Esophagus muscularis mucosa (tissue), 4 donors: Measurements from ENCODE around the gene CDC25B. TPM values are rescaled to one million over a fixed set of nuclear protein-coding genes. Genes with fewer than 3 reads are reported as not detected.

Experiments used
- DNase-seq: peaks from one replicate; pipeline ENCODE4 v3.0.0-alpha.2; 2017; ENCODE audit errors: extremely low spot score
- H3K27ac ChIP-seq, 4 donors: fragments of 200-600 bp; sonication (generic); replicated peaks in 1 of 4; 1 replicate in 3 of 4; 2 replicates in 1 of 4; pipeline ENCODE4 v1.5.1; 2016 to 2019; ENCODE audit warnings: mild to moderate bottlenecking in 1 of 4
- H3K27me3 ChIP-seq, 4 donors: fragments of 200-600 bp; sonication (generic); one replicate each; pipeline versions ENCODE4 v1.5.1 to v1.6.0; 2016 to 2019
- H3K36me3 ChIP-seq, 4 donors: fragments of 200-600 bp; sonication (generic); one replicate each; pipeline ENCODE4 v1.5.1; 2016 to 2019
- H3K4me1 ChIP-seq, 4 donors: fragments of 200-600 bp; sonication (generic); one replicate each; pipeline ENCODE4 v1.5.1; 2016 to 2019
- H3K4me3 ChIP-seq, 4 donors: fragments of 200-600 bp; sonication (generic); 1 replicate in 2 of 4; 2 replicates in 2 of 4; pipeline ENCODE4 v1.5.1; 2016 to 2019; ENCODE audit warnings: mild to moderate bottlenecking in 4 of 4, moderate library complexity in 1 of 4
- H3K9me3 ChIP-seq, 4 donors: fragments of 200-600 bp; sonication (generic); 1 replicate in 3 of 4; 2 replicates in 1 of 4; pipeline ENCODE4 v1.5.1; 2016 to 2019
- EP300 ChIP-seq: sonication (generic); formaldehyde crosslinking; IDR thresholded peaks from one replicate; pipeline ENCODE4 v1.6.1; 2017; ENCODE audit warnings: antibody characterized with exemption
- POLR2A ChIP-seq: fragments of 450-650 bp; IDR thresholded peaks from one replicate; pipeline ENCODE4 v1.6.1; 2017; ENCODE audit warnings: antibody characterized with exemption, moderate library complexity, mild to moderate bottlenecking, low read depth
- POLR2AphosphoS5 ChIP-seq, 2 donors: sonication (generic); formaldehyde crosslinking; IDR thresholded peaks; one replicate each; pipeline ENCODE4 v1.6.1; 2017; ENCODE audit warnings: antibody characterized with exemption in 2 of 2
- WGBS: methylation state at CpG from one replicate; pipeline ENCODE4 v1.1.5; 2018; 5-methylcytosine and 5-hydroxymethylcytosine counted together
- intact Hi-C: fragments of 100-400 bp; cut with DNase I; formaldehyde crosslinking; loops from one replicate; pipeline ENCODE4 v1.15.1; 2023
- total RNA-seq, 4 donors: library from RNA; depleted of rRNA; stranded (reverse); fragments of >200 nt; gene quantifications; one replicate each; pipeline versions ENCODE4 v1.1.0 to v1.2.1, GENCODE V29; 2016
- TF ChIP-seq, protein P1 (sequence below), 3 experiments: fragments of 200-600 bp in 2 of 3; fragments of 450-650 bp in 1 of 3; sonication (generic) in 2 of 3; IDR thresholded peaks; one replicate each; pipeline ENCODE4 v1.5.1; 2017 to 2019; ENCODE audit warnings: antibody characterized with exemption in 3 of 3, mild to moderate bottlenecking in 2 of 3, moderate library complexity in 1 of 3

Gene CDC25B
- total RNA-seq, 4 donors from 2014 or later = 29.9 to 43.1 (median 35.6) TPM

DNA sequence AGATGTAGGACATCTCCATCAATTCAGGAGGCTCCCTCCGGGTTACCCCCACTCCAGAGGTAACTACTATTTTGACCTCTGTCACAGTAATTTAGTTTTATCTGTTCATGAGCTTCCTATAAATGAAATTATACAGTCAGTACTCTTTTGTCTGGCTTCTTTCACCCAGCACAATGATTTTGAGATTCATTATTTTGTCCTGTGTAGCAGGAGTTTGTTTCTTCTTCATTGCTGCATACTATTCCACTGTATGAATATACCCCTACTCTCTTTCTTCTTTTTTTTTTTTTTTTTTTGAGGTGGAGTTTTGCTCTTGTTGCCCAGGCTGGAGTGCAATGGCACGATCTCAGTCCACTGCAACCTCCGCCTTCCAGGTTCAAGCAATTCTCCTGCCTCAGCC lies 12.4 kb downstream of the CDC25B start:
- intact Hi-C loops = no loop called here
- Histone ChIP-seq H3K9me3 (peaks cover 0 to 5% (median 0%) of the 10 kb centered on the region in 4 donors), H3K27ac (peak overlapping the region; percentile 89 to 97 (median 94)), H3K4me1 (peaks cover 64 to 93% (median 85%) of the 10 kb centered on the region in 4 donors), H3K36me3 (peaks cover 13 to 25% (median 21%) of the 10 kb centered on the region in 4 donors), H3K27me3 (no peaks in the 10 kb centered on the region), H3K4me3 (peak overlapping the region; percentile 11 to 48 (median 32))
- no peak for DNase-seq
- WGBS = 84% methylated on average over 3 of the region's 3 CpGs
- TF ChIP-seq POLR2AphosphoS5 (IDR thresholded peaks at IDR 0.05) (no peak), POLR2A (no peak), EP300 (no peak)
- TF ChIP-seq, protein P1, sequence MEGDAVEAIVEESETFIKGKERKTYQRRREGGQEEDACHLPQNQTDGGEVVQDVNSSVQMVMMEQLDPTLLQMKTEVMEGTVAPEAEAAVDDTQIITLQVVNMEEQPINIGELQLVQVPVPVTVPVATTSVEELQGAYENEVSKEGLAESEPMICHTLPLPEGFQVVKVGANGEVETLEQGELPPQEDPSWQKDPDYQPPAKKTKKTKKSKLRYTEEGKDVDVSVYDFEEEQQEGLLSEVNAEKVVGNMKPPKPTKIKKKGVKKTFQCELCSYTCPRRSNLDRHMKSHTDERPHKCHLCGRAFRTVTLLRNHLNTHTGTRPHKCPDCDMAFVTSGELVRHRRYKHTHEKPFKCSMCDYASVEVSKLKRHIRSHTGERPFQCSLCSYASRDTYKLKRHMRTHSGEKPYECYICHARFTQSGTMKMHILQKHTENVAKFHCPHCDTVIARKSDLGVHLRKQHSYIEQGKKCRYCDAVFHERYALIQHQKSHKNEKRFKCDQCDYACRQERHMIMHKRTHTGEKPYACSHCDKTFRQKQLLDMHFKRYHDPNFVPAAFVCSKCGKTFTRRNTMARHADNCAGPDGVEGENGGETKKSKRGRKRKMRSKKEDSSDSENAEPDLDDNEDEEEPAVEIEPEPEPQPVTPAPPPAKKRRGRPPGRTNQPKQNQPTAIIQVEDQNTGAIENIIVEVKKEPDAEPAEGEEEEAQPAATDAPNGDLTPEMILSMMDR (IDR thresholded peaks at IDR 0.05) = no peak

DNA sequence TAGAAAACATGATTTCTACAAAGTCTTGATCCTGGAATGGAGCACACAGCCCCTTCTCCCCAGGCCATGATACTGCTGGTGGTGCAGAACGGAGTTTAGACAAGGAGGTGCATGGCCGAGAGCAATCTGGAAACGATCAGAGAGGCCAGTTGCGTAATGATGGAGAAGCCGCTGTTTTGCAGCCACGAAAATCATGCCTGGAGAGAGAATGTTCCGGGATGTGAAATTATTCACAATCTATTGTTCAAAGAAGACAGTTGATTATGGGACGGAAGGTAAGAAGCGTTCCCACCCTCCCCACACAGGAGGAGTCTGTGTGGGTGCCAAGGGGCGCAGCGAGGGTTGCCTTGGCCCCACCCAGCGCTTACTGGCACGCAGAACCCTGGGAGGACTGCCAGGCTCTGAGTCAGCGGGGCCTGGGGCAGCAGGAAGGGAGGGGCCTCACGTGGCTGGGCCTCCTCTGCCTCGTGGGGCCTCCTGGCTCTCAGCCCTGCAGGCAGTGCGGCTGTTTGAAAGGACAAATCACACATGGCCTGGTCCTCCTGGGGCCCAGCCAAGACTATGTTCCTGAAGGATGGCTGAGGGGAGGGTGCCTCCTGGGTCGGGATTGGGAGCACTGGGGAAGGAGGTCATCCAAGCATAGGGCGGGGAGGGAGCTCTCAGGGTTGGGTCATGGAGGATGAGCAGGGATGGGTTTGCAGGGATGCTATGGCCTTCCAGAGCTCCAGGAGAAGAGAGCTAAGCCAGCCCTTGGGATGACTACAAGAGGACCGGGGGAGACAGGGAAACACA lies 15.6 kb downstream of the CDC25B start:
- Histone ChIP-seq H3K27me3 (no peaks in the 10 kb centered on the region), H3K9me3 (no peaks in the 10 kb centered on the region), H3K27ac (peak overlapping the region; percentile 89 to 96 (median 92)), H3K4me3 (peak overlapping the region; percentile 44 to 56 (median 53)), H3K36me3 (no peaks in the 10 kb centered on the region), H3K4me1 (peaks cover 49 to 74% (median 62%) of the 10 kb centered on the region in 4 donors)
- peak; percentile 99 for TF ChIP-seq POLR2AphosphoS5 (IDR thresholded peaks at IDR 0.05)
- TF ChIP-seq POLR2A = peak; percentile 57
- TF ChIP-seq, protein P1 (IDR thresholded peaks at IDR 0.05) = peak in 1 of 3 experiments; percentile 3
- TF ChIP-seq EP300 = peak; percentile 87
- peak; percentile 99 for DNase-seq
- intact Hi-C loops = no loop called here
- under 1% methylated on average over 16 of the region's 20 CpGs for WGBS

DNA sequence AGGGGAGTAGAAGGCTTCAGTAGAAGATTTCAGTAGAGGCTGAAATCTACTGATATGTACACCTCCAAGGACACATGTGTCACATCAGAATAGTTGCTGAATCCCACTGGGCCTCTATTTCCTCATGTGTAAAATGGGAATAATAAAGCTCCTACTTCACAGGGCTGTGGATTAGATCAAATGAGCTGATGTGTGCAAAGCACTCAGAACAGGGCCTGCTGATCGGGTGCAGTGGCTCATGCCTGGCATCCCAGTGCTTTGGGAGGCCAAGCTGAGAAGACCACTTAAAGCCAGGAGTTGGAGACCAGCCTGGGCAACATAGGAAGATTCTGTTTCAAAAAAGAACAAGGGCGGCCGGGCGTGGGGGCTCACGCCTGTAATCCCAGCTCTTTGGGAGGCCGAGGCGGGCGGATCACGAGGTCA lies 16.2 kb downstream of the CDC25B start:
- Histone ChIP-seq H3K27me3 (no peaks in the 10 kb centered on the region), H3K4me1 (peaks cover 42 to 68% (median 56%) of the 10 kb centered on the region in 4 donors), H3K36me3 (no peaks in the 10 kb centered on the region), H3K9me3 (no peaks in the 10 kb centered on the region), H3K4me3 (no peak overlapping the region), H3K27ac (peak overlapping the region; percentile 89 to 96 (median 92))
- DNase-seq = no peak
- no peak for TF ChIP-seq POLR2A
- no peak for TF ChIP-seq POLR2AphosphoS5 (IDR thresholded peaks at IDR 0.05)
- no peak for TF ChIP-seq EP300
- TF ChIP-seq, protein P1 (IDR thresholded peaks at IDR 0.05) = no peak
- 92% methylated on average over 9 of the region's 9 CpGs for WGBS
- intact Hi-C loops = no loop called here

DNA sequence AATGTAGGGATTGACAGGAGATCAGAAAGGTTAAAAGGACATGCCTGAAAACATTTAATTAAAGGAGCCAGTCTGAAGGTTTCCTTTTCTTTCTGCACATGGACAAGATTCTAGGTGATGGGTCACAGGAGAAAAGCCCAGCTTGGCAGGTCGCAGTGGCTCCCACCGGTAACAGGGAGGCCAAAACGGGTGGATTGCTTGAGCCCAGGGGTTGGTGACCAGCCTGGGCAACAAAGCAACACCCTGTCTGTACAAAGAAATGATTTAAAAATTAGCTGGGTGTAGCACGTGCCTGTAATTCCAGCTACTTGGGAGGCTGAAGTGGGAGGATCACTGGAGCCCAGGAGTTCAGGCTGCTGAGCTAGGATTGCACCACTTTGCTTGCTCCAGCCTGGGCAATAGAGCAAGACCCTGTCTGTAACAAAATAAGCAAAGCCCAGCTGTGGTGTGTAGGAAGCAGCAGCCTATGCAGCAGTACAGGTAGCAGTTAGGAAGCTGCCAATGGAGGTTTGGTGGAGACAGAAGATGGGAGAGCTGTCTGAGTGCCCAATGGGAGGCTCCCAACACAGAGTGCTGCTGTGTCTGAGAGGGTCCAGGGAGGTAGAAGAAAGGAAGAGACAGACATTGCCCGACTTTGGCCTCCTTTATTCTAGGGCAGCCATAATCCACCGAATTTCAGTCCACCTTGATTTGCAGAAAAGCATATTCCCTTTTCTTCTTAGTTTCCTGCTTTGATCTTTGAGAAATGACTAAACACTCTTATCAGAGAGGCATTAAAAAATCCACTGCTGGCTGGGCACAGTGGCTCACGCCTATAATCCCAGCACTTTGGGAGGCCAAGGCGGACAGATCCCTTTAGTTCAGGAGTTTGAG lies 17.1 kb downstream of the CDC25B start:
- intact Hi-C loops = no loop called here
- Histone ChIP-seq H3K4me1 (peaks cover 40 to 68% (median 50%) of the 10 kb centered on the region in 4 donors), H3K4me3 (no peak overlapping the region), H3K36me3 (no peaks in the 10 kb centered on the region), H3K27ac (peak overlapping the region; percentile 89 to 96 (median 92)), H3K9me3 (no peaks in the 10 kb centered on the region), H3K27me3 (no peaks in the 10 kb centered on the region)
- no peak for DNase-seq
- TF ChIP-seq POLR2A = no peak
- no peak for TF ChIP-seq EP300
- TF ChIP-seq POLR2AphosphoS5 (IDR thresholded peaks at IDR 0.05) = no peak
- TF ChIP-seq, protein P1 (IDR thresholded peaks at IDR 0.05) = no peak
- 66% methylated on average over 8 of the region's 8 CpGs for WGBS
